Endothelial cell of umbilical vein (primary cell): ENCODE measurements around the gene CD300H.

Source experiments
- EZH2 ChIP-seq: IDR thresholded peaks from 2 replicates; pipeline ENCODE4 v1.6.1; 2012; ENCODE audit warnings: borderline replicate concordance, low read depth, mild to moderate bottlenecking, moderate library complexity, low read length, inconsistent platforms; ENCODE audit not compliant: severe bottlenecking
- FOS ChIP-seq: IDR thresholded peaks from 2 replicates; pipeline ENCODE4 v1.6.1; 2011; ENCODE audit warnings: mild to moderate bottlenecking, low read length, moderate library complexity, borderline replicate concordance; ENCODE audit not compliant: insufficient read depth
- JUN ChIP-seq: IDR thresholded peaks from 2 replicates; pipeline ENCODE4 v1.6.1; 2011; ENCODE audit warnings: borderline replicate concordance, low read depth; ENCODE audit not compliant: insufficient read length, insufficient read depth
- MYC ChIP-seq: IDR thresholded peaks from one replicate; pipeline ENCODE4 v1.6.1; 2011; ENCODE audit warnings: mild to moderate bottlenecking, low read depth, low read length
- POLR2A ChIP-seq: IDR thresholded peaks from 2 replicates; pipeline ENCODE4 v1.6.1; 2012; ENCODE audit warnings: low read depth, mild to moderate bottlenecking, control low read depth, low read length
- POLR2AphosphoS5 ChIP-seq: IDR thresholded peaks from 2 replicates; pipeline ENCODE4 v1.6.1; 2012; ENCODE audit warnings: low read depth, mild to moderate bottlenecking, control low read depth, low read length, moderate library complexity; ENCODE audit not compliant: insufficient read depth
- TF ChIP-seq, protein P1 (sequence below), 2 donors: IDR thresholded peaks; 1 replicate in 1 of 2; 2 replicates in 1 of 2; pipeline ENCODE4 v1.5.1; 2011; ENCODE audit warnings: low read length in 2 of 2, mild to moderate bottlenecking in 2 of 2, moderate library complexity in 2 of 2, control low read depth in 1 of 2, inconsistent platforms in 1 of 2, low read depth in 1 of 2; ENCODE audit not compliant: insufficient read depth in 1 of 2; ENCODE audit errors: extremely low read depth in 1 of 2
- TF ChIP-seq, protein P2 (sequence below): IDR thresholded peaks from 2 replicates; pipeline ENCODE4 v1.6.1; 2011; ENCODE audit not compliant: insufficient read depth, insufficient read length

DNA sequence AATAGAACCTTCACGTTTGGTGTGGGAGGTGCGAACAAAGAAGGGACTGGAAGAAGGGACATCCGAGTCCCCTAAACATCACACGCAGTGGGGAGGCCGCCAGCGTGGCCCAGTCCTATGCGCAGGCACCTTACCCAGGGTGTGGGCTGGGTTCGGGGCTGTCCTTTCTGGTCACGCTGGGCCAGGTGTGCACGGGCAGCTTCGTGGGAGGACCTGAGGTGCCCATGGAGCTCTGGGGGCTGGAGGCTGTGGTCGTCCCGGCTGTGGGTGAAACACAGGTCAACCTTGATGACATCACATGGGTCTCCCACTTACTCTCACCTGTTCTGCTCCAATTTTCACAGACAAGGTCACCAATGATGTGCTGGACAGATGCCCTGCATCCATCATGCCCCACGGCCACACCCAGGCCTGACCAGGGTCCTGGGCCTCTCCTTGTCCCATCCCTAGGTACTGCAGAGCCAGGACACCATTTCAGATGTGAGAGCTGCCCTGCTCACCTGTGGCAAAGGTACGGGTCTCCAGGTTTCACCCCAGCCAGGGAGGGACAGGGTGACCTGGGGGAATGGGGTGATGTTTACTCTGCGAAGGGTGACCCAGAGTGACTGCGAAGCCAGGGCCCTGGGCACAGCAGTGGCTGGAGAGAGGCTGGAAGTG is 24.5 kb downstream of the CD300H start:
- TF ChIP-seq, protein P1, sequence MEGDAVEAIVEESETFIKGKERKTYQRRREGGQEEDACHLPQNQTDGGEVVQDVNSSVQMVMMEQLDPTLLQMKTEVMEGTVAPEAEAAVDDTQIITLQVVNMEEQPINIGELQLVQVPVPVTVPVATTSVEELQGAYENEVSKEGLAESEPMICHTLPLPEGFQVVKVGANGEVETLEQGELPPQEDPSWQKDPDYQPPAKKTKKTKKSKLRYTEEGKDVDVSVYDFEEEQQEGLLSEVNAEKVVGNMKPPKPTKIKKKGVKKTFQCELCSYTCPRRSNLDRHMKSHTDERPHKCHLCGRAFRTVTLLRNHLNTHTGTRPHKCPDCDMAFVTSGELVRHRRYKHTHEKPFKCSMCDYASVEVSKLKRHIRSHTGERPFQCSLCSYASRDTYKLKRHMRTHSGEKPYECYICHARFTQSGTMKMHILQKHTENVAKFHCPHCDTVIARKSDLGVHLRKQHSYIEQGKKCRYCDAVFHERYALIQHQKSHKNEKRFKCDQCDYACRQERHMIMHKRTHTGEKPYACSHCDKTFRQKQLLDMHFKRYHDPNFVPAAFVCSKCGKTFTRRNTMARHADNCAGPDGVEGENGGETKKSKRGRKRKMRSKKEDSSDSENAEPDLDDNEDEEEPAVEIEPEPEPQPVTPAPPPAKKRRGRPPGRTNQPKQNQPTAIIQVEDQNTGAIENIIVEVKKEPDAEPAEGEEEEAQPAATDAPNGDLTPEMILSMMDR (IDR thresholded peaks at IDR 0.05; ENCODE audit: extremely low read depth in 1 of 2, insufficient read depth in 1 of 2, low read depth in 1 of 2, low read length in 2 of 2), result no peak
- TF ChIP-seq EZH2 (no peak), POLR2AphosphoS5 (no peak), POLR2A (no peak), FOS (no peak), MYC (no peak), JUN (no peak)
- TF ChIP-seq, protein P2, sequence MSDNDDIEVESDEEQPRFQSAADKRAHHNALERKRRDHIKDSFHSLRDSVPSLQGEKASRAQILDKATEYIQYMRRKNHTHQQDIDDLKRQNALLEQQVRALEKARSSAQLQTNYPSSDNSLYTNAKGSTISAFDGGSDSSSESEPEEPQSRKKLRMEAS, result no peak
